Measurements from ENCODE around the gene TRAF3IP3. TPM values are rescaled to one million over a fixed set of nuclear protein-coding genes. Genes with fewer than 3 reads are reported as not detected.

Gene TRAF3IP3, protein sequence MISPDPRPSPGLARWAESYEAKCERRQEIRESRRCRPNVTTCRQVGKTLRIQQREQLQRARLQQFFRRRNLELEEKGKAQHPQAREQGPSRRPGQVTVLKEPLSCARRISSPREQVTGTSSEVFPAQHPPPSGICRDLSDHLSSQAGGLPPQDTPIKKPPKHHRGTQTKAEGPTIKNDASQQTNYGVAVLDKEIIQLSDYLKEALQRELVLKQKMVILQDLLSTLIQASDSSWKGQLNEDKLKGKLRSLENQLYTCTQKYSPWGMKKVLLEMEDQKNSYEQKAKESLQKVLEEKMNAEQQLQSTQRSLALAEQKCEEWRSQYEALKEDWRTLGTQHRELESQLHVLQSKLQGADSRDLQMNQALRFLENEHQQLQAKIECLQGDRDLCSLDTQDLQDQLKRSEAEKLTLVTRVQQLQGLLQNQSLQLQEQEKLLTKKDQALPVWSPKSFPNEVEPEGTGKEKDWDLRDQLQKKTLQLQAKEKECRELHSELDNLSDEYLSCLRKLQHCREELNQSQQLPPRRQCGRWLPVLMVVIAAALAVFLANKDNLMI
- total RNA-seq (2022; extraction: Qiagen RNA extraction) = not detected in 5 replicates

GRCh38 chr1:209755926-209756614 lies at the start of gene TRAF3IP3:
TSS of gene TRAF3IP3 (plus strand) at chr1:209756053. CDS start at chr1:209760040, 3,987 bp downstream.

GRCh38 chr1:209784265-209785169 lies 28.7 kb downstream of the TRAF3IP3 start, which contains the start of gene C1orf74:
TSS of gene C1orf74 (minus strand) at chr1:209784559. CDS start at chr1:209783634, 925 bp downstream.

GRCh38 chr1:209805875-209806760 lies 50.3 kb downstream of the TRAF3IP3 start, which contains the start of gene IRF6:
TSS of gene IRF6 (minus strand) at chr1:209806142. CDS start at chr1:209801413, 4,729 bp downstream.

GRCh38 chr1:209827384-209828262 lies 71.8 kb downstream of the TRAF3IP3 start, which contains the start of gene UTP25:
TSS of gene UTP25 (plus strand) at chr1:209827972. CDS start at chr1:209828064, 92 bp downstream.

Other genes with a start within 250 kb of the TRAF3IP3 start
- gene CAMK1G, start 172.3 kb upstream of the TRAF3IP3 start, total RNA-seq (2022; extraction: Qiagen RNA extraction) = 0.17 to 0.36 TPM (median 0.27 TPM) in 5 replicates
- gene LAMB3, start 103.6 kb upstream of the TRAF3IP3 start, total RNA-seq (2022; extraction: Qiagen RNA extraction) = 16.9 to 24.8 TPM (median 20.5 TPM) in 5 replicates
- 3.1 to 5.5 TPM (median 4.0 TPM) in 5 replicates for gene G0S2, start 80.6 kb upstream of the TRAF3IP3 start, total RNA-seq (2022; extraction: Qiagen RNA extraction)
- gene HSD11B1, start 51.2 kb upstream of the TRAF3IP3 start, total RNA-seq (2022; extraction: Qiagen RNA extraction) = 0.39 to 0.63 TPM (median 0.43 TPM) in 5 replicates
- 1.4 to 1.8 TPM (median 1.4 TPM) in 5 replicates for gene C1orf74, start 28.5 kb downstream of the TRAF3IP3 start, total RNA-seq (2022; extraction: Qiagen RNA extraction)
- gene IRF6, start 50.1 kb downstream of the TRAF3IP3 start, total RNA-seq (2022; extraction: Qiagen RNA extraction) = 0.14 to 0.22 TPM (median 0.18 TPM) in 5 replicates
- 10.1 to 11.5 TPM (median 11.0 TPM) in 5 replicates for gene UTP25, start 71.9 kb downstream of the TRAF3IP3 start, total RNA-seq (2022; extraction: Qiagen RNA extraction)
- 0.05 to 0.10 TPM (median 0.08 TPM) in 4 of 5 replicates, not detected in the other for gene SYT14, start 182.2 kb downstream of the TRAF3IP3 start, total RNA-seq (2022; extraction: Qiagen RNA extraction)

All from A549 treated with Mapracorat at 1 μM for 4 hours (cell line).